ENCODE results near the gene SNRNP27. TPM values are rescaled to one million over a fixed set of nuclear protein-coding genes. Genes with fewer than 3 reads are reported as not detected.

Gene SNRNP27
- total RNA-seq, 1 donor from 2014 or later, result 47.2 TPM

- no peak overlapping the region for H3K4me3 Mint-ChIP-seq (ENCODE audit: low read depth)
- no peak for TF ChIP-seq CTCF (IDR thresholded peaks at IDR 0.05; ENCODE audit: unreplicated experiment)
- H3K27me3 Mint-ChIP-seq, result no peaks in the 10 kb centered on the region
- H3K4me1 Mint-ChIP-seq (ENCODE audit: low read depth), result peaks cover 1% of the 10 kb centered on the region
- no peaks in the 10 kb centered on the region for H3K9me3 Mint-ChIP-seq (ENCODE audit: low read depth)
- peaks cover 7% of the 10 kb centered on the region for H3K36me3 Mint-ChIP-seq (ENCODE audit: insufficient read depth)
- DNase-seq (ENCODE audit: low spot score, unreplicated experiment), result no peak
- H3K27ac Mint-ChIP-seq, result no peak overlapping the region
Observed at GRCh38 chr2:69918401-69918800, 24.6 kb downstream of the SNRNP27 start.

- Mint-ChIP-seq H3K27ac (no peak overlapping the region), H3K4me1 (ENCODE audit: low read depth) (no peaks in the 10 kb centered on the region), H3K4me3 (ENCODE audit: low read depth) (no peak overlapping the region), H3K27me3 (no peaks in the 10 kb centered on the region), H3K36me3 (ENCODE audit: insufficient read depth) (peaks cover 7% of the 10 kb centered on the region), H3K9me3 (ENCODE audit: low read depth) (no peaks in the 10 kb centered on the region)
- DNase-seq (ENCODE audit: low spot score, unreplicated experiment), result no peak
- TF ChIP-seq CTCF (IDR thresholded peaks at IDR 0.05; ENCODE audit: unreplicated experiment), result no peak
Observed at GRCh38 chr2:69923116-69923515, 29.4 kb downstream of the SNRNP27 start.

GRCh38 chr2:69926849-69927515 lies 33.2 kb downstream of the SNRNP27 start:
- Mint-ChIP-seq H3K27me3 (no peaks in the 10 kb centered on the region), H3K9me3 (ENCODE audit: low read depth) (no peaks in the 10 kb centered on the region), H3K4me3 (ENCODE audit: low read depth) (no peak overlapping the region), H3K27ac (no peak overlapping the region), H3K36me3 (ENCODE audit: insufficient read depth) (peaks cover 2% of the 10 kb centered on the region), H3K4me1 (ENCODE audit: low read depth) (no peaks in the 10 kb centered on the region)
- DNase-seq (ENCODE audit: low spot score, unreplicated experiment), result no peak
- TF ChIP-seq CTCF (IDR thresholded peaks at IDR 0.05; ENCODE audit: unreplicated experiment), result no peak

DNA sequence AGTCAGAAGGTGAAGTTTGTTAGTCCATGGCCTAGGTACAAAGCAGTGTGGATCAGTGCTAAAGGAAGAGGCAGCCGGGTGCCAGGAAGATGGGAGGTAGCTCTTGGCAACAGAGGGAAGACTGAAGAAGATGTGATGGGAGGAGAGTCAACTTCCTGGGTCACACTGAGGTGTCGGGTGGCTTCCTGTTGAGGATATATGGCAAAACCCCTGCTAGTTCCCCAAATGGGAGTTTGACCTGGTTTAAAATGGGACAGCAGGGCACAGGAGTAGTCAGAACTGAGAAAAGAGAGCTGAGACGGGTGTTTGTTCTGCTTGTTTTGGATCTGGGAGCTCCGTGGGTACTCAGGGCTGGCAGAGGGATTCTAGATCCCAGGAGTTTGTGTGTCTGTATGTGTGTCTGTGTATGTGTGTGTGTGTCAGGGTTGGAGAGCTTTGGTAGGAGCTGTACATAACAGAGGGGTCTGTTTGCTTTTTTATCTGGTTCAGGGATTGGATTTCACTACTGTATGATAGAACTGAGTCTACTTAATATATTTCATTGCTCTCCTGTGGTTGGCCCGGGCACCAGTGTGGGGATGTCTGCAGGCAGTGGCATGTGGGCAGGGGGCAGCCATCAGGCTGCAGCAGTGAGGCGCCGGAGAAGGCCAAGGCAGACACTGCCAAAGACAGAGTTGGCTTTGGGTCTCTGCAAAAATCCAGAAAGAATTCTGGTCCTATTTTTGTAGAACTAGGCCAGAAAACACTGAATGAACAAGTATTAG lies 38.3 kb downstream of the SNRNP27 start:
- H3K4me3 Mint-ChIP-seq (ENCODE audit: low read depth), result no peak overlapping the region
- no peak for TF ChIP-seq CTCF (IDR thresholded peaks at IDR 0.05; ENCODE audit: unreplicated experiment)
- H3K4me1 Mint-ChIP-seq (ENCODE audit: low read depth), result peaks cover 3% of the 10 kb centered on the region
- no peaks in the 10 kb centered on the region for H3K27me3 Mint-ChIP-seq
- peak overlapping the region; percentile 45 for H3K27ac Mint-ChIP-seq
- no peak for DNase-seq (ENCODE audit: low spot score, unreplicated experiment)
- H3K9me3 Mint-ChIP-seq (ENCODE audit: low read depth), result no peaks in the 10 kb centered on the region
- peaks cover 2% of the 10 kb centered on the region for H3K36me3 Mint-ChIP-seq (ENCODE audit: insufficient read depth)

GRCh38 chr2:69932596-69932922 lies 38.8 kb downstream of the SNRNP27 start:
- no peak overlapping the region for H3K27ac Mint-ChIP-seq
- no peak for DNase-seq (ENCODE audit: low spot score, unreplicated experiment)
- no peak overlapping the region for H3K4me3 Mint-ChIP-seq (ENCODE audit: low read depth)
- H3K36me3 Mint-ChIP-seq (ENCODE audit: insufficient read depth), result peaks cover 4% of the 10 kb centered on the region
- no peaks in the 10 kb centered on the region for H3K27me3 Mint-ChIP-seq
- H3K4me1 Mint-ChIP-seq (ENCODE audit: low read depth), result peaks cover 3% of the 10 kb centered on the region
- H3K9me3 Mint-ChIP-seq (ENCODE audit: low read depth), result no peaks in the 10 kb centered on the region
- TF ChIP-seq CTCF (IDR thresholded peaks at IDR 0.05; ENCODE audit: unreplicated experiment), result no peak
